ENCODE data around the gene RUVBL1.
A peak's percentile ranks its signal among the peaks of the same experiment; 100 is the strongest.

Gene RUVBL1

DNA sequence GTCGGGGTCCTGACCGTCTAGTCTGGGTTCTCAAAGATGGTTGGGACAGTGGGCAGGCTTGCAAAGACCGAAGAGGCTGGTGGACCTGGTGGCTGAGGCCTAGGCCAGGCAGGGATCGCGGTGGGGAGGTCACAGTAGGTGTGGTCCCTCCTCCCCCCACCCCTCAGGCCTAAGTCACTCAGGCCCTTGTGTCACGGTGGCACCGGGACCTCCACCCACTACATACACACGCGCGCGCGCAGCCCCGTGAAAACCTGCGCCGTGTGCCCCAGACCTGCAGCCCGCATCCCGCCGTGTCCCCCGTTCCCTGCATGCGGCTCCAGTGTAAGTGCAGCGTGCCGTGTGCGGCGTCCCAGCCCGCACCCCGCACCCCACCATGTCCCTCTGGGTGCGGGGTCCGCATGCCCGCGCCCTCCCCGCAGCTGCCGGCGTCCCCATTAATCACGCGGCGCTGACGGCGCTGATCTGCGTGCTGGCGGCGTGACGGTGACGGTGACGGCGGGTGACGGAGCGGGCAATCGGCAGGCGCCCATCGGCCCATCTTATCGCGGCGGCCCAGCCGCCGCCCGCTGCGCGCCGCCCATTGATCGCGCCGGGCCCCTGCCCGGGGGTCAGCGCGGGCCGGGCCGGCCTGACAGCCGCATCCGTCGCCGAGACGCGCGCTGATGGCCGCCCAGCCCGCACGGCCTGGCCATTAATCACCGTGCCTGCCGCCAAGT is 47.0 kb downstream of the RUVBL1 start:
- TF ChIP-seq, protein P1, sequence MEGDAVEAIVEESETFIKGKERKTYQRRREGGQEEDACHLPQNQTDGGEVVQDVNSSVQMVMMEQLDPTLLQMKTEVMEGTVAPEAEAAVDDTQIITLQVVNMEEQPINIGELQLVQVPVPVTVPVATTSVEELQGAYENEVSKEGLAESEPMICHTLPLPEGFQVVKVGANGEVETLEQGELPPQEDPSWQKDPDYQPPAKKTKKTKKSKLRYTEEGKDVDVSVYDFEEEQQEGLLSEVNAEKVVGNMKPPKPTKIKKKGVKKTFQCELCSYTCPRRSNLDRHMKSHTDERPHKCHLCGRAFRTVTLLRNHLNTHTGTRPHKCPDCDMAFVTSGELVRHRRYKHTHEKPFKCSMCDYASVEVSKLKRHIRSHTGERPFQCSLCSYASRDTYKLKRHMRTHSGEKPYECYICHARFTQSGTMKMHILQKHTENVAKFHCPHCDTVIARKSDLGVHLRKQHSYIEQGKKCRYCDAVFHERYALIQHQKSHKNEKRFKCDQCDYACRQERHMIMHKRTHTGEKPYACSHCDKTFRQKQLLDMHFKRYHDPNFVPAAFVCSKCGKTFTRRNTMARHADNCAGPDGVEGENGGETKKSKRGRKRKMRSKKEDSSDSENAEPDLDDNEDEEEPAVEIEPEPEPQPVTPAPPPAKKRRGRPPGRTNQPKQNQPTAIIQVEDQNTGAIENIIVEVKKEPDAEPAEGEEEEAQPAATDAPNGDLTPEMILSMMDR (IDR thresholded peaks at IDR 0.05; ENCODE audit: insufficient read depth, low read depth, low read length, missing control alignments), result no peak
- no peak for DNase-seq (ENCODE audit: low read depth)
- H3K4me3 ChIP-seq (ENCODE audit: low read depth, low read length), result no peak overlapping the region

DNA sequence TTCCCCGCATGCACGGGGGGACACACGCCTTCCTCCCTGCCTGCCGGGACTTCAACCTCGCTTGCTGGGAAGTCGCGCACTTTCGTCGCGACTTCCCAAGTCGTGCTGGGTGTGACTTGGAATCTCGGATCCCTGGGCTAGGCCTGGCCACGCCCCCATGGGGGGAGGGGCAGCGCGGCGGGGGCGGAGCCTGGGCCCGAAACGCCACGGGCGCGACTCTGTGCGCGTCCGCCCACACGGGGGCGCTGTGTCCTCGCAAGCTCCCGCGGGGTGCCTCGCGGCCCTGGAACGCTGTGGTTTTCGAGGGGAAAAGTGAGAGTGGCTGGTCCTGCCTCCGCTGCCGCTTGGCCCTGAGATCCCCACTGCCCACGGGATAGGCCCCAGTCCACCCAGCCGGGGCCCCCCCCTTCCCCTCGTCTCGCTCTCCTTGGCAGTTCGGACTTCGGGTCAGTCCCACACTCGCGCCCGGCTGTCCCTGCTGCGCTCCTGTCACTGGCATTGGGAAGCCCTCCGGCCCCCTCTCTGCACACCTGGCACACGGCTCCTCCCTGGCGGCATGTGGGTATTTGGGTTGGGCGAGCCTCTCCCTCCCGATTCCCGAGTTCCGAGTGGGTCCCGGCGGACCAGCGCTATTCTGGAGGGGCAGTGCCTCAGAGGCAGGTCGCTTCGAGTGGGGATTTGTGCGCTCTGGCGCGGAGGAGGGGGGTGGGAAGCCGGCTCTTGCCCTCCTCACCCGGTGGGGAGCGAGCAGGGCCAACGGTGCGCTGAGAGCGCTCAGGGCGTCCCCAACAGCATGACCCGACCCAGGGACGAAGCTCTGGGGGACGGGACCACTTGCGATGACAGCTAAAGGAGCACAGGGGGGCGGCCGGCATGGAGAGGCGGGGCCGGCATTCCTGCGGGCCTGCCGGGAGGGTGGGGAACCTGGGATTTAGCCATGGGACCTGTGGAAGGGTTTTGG is 47.8 kb downstream of the RUVBL1 start:
- TF ChIP-seq, protein P1 (IDR thresholded peaks at IDR 0.05; ENCODE audit: insufficient read depth, low read depth, low read length, missing control alignments), result peak; percentile 87
- peak; percentile 76 for DNase-seq (ENCODE audit: low read depth)
- H3K4me3 ChIP-seq (ENCODE audit: low read depth, low read length), result no peak overlapping the region

- TF ChIP-seq, protein P1 (IDR thresholded peaks at IDR 0.05; ENCODE audit: insufficient read depth, low read depth, low read length, missing control alignments), result no peak
- no peak overlapping the region for H3K4me3 ChIP-seq (ENCODE audit: low read depth, low read length)
- no peak for DNase-seq (ENCODE audit: low read depth)
Measured at GRCh38 chr3:128074851-128075521, 48.6 kb downstream of the RUVBL1 start.

GRCh38 chr3:128073807-128074206 is 49.8 kb downstream of the RUVBL1 start:
- no peak overlapping the region for H3K4me3 ChIP-seq (ENCODE audit: low read depth, low read length)
- TF ChIP-seq, protein P1 (IDR thresholded peaks at IDR 0.05; ENCODE audit: insufficient read depth, low read depth, low read length, missing control alignments), result no peak
- no peak for DNase-seq (ENCODE audit: low read depth)

GRCh38 chr3:128073185-128073725 is 50.4 kb downstream of the RUVBL1 start:
- TF ChIP-seq, protein P1 (IDR thresholded peaks at IDR 0.05; ENCODE audit: insufficient read depth, low read depth, low read length, missing control alignments), result no peak
- no peak overlapping the region for H3K4me3 ChIP-seq (ENCODE audit: low read depth, low read length)
- no peak for DNase-seq (ENCODE audit: low read depth)

DNA sequence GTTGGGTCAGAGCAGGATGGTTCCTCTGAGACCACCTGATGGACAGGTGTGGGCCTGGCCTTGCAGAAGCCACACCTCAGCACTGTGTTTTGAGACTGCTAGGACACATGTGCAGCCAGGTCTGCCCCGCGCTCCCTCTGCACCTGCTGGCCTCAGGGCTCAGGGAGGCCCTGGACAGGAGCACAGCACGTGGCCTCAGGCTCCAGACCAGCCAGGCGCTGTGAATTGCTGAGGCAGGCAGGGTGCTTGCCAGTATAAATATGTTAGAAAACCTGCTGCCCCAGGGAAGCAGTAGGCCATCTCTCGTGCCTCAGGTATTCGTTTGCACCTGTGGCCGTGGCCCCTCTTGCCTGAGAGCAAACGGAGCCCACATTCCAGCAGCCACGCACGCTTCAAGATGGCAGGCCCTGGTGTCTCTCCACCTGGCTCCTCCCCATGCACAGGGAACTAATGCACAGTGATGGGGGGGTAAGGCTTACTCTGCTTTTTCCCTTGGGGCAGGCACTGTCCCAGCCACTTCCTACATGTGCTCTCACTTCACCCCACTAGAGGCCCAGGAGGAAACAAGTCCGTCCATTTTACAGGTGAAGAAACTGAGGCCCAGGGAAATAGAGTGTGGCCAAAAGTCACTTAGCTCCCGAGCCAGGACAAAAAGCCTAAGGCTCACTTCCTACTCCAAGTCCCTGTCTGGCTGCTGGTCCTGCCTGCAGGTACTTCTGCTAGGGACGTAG is 51.0 kb downstream of the RUVBL1 start:
- TF ChIP-seq, protein P1 (IDR thresholded peaks at IDR 0.05; ENCODE audit: insufficient read depth, low read depth, low read length, missing control alignments), result no peak
- H3K4me3 ChIP-seq (ENCODE audit: low read depth, low read length), result no peak overlapping the region
- DNase-seq (ENCODE audit: low read depth), result no peak

Data from GM12865 (cell line).